Measurements from ENCODE around the gene TENT4B.

TENT4B gene

DNA sequence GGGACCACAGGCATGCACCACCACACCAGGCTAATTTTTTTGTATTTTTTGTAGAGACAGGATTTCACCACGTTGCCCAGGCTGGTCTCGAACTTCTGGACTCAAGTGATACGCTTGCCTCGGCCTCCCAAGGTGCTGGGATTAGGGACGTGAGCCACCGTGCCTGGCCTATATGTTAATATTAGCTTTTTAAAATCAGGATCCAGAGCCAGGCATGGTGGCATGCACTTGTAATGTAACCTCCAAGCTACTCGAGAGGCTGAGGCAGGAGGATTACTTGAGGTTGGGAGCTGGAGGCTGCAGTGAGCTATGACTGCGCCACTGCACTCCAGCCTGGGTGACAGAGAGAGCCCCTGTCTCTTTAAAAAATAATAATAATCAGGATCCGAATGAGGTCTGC, 104.8 kb downstream of the TENT4B start:
- H3K4me1 ChIP-seq (ENCODE audit: control insufficient read depth, insufficient read depth, low read length): peaks cover 12% of the 10 kb centered on the region
- H3K9ac ChIP-seq (ENCODE audit: low read length in 2 of 2): no peak overlapping the region
- H3K9me3 ChIP-seq (ENCODE audit: control insufficient read depth in 2 of 2, low read length in 2 of 2): no peaks in the 10 kb centered on the region
- H3K36me3 ChIP-seq (ENCODE audit: control insufficient read depth in 2 of 2, insufficient read depth in 2 of 2, low read length in 2 of 2): no peaks in the 10 kb centered on the region
- no peak overlapping the region for H3K4me3 ChIP-seq (ENCODE audit: low read length in 2 of 2)
- H3K27me3 ChIP-seq (ENCODE audit: control insufficient read depth in 1 of 2, insufficient read depth in 2 of 2, low read length in 2 of 2): no peaks in the 10 kb centered on the region
- H3K27ac ChIP-seq (ENCODE audit: low read length): no peak overlapping the region

DNA sequence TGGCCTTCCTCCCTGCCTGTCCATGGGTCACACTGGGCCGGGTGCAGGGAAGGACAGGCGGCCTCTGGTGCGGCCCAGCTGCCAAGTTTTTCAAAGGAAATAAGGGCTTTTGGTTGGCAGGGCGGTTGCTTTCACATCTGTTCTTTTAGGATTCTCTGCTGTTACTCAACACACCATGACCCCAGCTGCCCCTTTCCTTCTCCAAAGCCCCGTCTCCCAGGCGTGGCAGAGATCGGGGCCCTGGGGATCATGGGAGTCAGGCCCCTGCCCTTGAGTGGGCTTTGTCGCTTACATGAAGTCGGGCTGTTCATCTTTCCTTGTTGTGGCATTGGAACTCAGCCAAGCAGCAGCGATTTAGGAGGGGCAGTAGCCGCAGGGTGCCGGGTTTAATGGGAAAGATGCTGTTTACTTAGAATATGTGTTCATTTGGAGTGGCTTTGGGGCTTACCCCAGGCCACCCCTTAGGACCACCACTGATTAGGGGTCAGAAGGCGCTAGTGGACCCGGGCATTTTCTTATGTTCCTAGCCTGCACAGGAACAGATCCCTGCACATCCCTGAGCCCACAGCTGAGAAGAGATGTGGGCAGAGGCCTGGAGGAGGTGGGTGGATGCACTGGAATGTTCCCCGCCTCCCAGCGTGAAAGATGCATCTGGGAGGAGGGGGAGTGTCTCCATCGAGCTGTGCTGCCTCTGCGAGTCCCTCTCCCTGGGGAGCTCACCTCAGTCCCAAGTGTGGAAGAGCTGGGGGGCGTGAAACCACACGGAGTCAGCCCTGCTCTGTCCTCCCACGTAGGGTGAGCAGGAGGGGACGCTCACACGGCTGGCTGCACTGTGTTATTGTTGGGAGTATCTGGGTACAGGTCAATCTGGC, 106.5 kb downstream of the TENT4B start:
- Histone ChIP-seq H3K27me3 (ENCODE audit: control insufficient read depth in 1 of 2, insufficient read depth in 2 of 2, low read length in 2 of 2) (no peaks in the 10 kb centered on the region), H3K27ac (ENCODE audit: low read length) (no peak overlapping the region), H3K4me3 (ENCODE audit: low read length in 2 of 2) (no peak overlapping the region), H3K9me3 (ENCODE audit: control insufficient read depth in 2 of 2, low read length in 2 of 2) (no peaks in the 10 kb centered on the region), H3K4me1 (ENCODE audit: control insufficient read depth, insufficient read depth, low read length) (peaks cover 12% of the 10 kb centered on the region), H3K9ac (ENCODE audit: low read length in 2 of 2) (no peak overlapping the region), H3K36me3 (ENCODE audit: control insufficient read depth in 2 of 2, insufficient read depth in 2 of 2, low read length in 2 of 2) (no peaks in the 10 kb centered on the region)

DNA sequence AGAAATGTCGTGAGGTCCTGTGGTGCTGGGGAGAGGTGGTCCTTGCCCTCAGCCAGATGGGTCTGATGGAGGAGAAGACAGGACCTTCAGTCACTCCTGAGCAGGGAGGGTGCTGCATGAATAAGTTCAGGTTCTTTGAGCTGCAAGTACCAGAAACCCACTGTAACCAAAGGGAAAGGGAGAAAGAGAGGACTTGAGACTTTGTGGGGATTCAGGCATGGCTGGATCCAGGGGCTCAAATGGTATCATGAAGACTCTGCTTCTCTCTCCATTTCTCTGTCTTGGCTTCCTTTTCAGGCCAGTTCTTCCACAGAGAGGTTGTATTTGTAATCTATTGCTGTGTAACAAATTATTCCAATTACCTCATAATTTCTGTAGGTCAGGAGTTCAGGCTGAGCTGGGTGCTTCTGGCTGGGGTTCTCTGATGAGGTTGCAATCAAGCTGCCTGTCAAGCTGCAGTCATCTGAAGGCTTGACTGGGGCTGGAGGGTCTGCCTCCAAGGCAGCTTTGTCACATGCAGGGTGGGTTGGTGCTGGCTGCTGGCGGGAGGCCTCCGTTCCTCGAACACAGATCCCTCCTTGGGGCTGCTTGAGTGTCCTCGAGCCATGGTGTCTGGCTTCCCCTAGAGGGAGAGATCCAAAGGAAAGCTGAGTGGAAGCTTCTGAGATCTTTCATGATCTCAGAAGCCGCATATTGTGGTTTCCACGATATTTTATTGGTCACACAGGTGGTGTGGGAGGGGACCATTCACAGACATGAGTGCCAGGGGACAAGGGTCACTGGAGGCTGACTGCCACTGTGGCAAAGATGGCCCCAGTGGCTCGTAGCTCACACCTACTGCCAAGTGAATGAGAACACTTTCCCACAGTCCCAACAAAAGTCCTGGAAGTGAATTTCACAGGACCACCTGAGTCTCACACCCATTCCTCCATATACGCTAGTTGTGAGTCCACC, 107.4 kb downstream of the TENT4B start:
- Histone ChIP-seq H3K9me3 (ENCODE audit: control insufficient read depth in 2 of 2, low read length in 2 of 2) (no peaks in the 10 kb centered on the region), H3K4me1 (ENCODE audit: control insufficient read depth, insufficient read depth, low read length) (peaks cover 12% of the 10 kb centered on the region), H3K27ac (ENCODE audit: low read length) (no peak overlapping the region), H3K9ac (ENCODE audit: low read length in 2 of 2) (no peak overlapping the region), H3K36me3 (ENCODE audit: control insufficient read depth in 2 of 2, insufficient read depth in 2 of 2, low read length in 2 of 2) (no peaks in the 10 kb centered on the region), H3K4me3 (ENCODE audit: low read length in 2 of 2) (no peak overlapping the region), H3K27me3 (ENCODE audit: control insufficient read depth in 1 of 2, insufficient read depth in 2 of 2, low read length in 2 of 2) (no peaks in the 10 kb centered on the region)

DNA sequence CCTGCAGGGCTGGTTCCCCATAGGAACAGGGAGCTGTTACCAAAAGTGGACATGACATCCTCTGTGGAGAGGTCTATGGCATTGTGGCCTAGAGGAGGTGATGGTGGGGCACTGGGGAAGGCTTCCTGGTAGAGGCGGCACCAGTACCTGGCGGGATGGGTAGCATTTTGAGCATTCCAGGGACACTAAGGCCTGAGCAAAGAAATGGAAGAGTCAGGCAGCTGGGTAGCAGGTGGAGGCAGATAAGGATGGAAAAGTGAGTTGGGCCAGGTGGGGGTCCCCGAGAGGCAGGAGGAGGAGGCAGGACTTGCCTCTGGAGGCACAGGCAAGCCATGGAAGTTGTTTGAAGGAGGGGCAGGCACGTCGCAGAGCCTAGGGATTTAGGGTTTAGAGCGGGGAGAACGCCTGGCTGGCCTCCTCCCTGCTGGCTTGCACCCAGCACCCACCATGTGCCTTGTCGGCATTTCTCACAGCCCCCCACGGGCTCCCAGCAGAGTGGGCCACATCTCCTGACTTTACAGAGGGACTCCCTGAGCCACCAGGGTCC, 108.1 kb downstream of the TENT4B start:
- no peaks in the 10 kb centered on the region for H3K27me3 ChIP-seq (ENCODE audit: control insufficient read depth in 1 of 2, insufficient read depth in 2 of 2, low read length in 2 of 2)
- H3K36me3 ChIP-seq (ENCODE audit: control insufficient read depth in 2 of 2, insufficient read depth in 2 of 2, low read length in 2 of 2): no peaks in the 10 kb centered on the region
- no peak overlapping the region for H3K27ac ChIP-seq (ENCODE audit: low read length)
- H3K9ac ChIP-seq (ENCODE audit: low read length in 2 of 2): no peak overlapping the region
- H3K4me1 ChIP-seq (ENCODE audit: control insufficient read depth, insufficient read depth, low read length): peaks cover 19% of the 10 kb centered on the region
- H3K4me3 ChIP-seq (ENCODE audit: low read length in 2 of 2): no peak overlapping the region
- H3K9me3 ChIP-seq (ENCODE audit: control insufficient read depth in 2 of 2, low read length in 2 of 2): no peaks in the 10 kb centered on the region

DNA sequence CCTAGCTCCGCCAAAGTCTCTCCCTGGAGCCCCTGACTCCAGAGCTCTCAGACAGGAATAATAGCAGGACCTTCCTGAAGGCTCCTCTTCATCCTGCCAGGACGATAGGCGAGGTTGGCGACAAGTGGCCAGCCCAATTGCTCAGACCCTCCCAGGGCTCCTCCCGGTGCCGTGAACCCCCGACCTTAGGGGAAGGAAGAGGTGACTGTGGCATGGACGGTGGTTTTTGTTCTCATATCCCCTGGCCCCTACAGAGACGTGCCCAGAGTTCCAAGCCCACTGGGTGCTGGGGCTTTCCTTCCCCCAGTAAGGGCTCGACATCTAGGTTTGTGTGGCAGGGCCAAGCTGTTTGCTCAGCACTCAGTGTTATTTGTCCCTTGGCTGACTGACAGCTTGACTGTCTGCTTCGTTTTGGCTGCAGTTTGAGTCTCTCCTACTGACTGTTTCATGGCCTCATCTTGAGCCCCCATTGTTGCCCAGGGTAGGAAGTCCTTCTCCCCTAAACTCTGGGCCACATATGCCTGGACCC, 108.7 kb downstream of the TENT4B start:
- Histone ChIP-seq H3K36me3 (ENCODE audit: control insufficient read depth in 2 of 2, insufficient read depth in 2 of 2, low read length in 2 of 2) (no peaks in the 10 kb centered on the region), H3K27ac (ENCODE audit: low read length) (no peak overlapping the region), H3K9ac (ENCODE audit: low read length in 2 of 2) (no peak overlapping the region), H3K4me3 (ENCODE audit: low read length in 2 of 2) (no peak overlapping the region), H3K27me3 (ENCODE audit: control insufficient read depth in 1 of 2, insufficient read depth in 2 of 2, low read length in 2 of 2) (no peaks in the 10 kb centered on the region), H3K9me3 (ENCODE audit: control insufficient read depth in 2 of 2, low read length in 2 of 2) (no peaks in the 10 kb centered on the region), H3K4me1 (ENCODE audit: control insufficient read depth, insufficient read depth, low read length) (peaks cover 24% of the 10 kb centered on the region)

DNA sequence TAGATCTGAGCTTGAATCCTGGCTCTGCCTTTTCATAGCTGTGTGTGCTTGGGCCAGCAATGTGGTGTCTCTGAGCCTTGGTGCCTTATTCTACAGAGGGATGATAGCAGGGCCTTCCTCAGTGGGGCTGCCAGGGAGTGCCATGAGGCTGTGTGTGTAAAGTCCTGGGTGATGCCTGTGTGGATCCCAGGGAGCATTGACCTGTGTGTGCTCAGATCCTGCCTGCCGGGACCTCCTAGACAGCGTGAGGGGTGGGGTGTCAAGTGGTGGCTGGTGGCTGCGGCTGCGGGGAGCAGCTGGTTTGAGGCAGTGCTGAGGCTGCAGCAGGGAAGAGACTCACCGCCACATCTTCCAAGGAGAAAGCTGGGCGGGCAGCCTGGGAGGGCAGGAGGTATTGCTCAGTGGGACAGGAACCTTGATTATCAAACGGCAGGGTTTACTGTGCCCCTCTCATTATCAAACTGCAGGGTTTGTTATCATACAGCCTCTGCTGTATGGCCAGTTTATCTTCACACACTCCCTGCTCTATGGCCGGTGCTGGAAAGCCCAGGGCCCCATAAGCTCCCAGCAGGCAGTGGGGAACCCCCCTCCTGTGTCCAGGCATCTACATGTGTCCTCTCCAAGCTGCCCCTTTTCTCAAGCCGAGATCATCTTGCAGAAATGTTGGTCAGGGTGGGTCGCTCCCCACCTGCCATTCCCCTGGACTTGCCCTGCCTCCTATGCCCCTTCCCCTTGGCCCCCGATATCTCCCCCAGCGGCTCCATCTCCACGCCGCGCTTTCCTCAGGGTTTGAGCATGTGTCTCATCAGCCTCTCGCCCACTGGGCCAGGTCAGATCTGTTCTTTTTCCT, 110.2 kb downstream of the TENT4B start:
- no peaks in the 10 kb centered on the region for H3K9me3 ChIP-seq (ENCODE audit: control insufficient read depth in 2 of 2, low read length in 2 of 2)
- H3K27me3 ChIP-seq (ENCODE audit: control insufficient read depth in 1 of 2, insufficient read depth in 2 of 2, low read length in 2 of 2): no peaks in the 10 kb centered on the region
- H3K4me3 ChIP-seq (ENCODE audit: low read length in 2 of 2): no peak overlapping the region
- peaks cover 30% of the 10 kb centered on the region for H3K4me1 ChIP-seq (ENCODE audit: control insufficient read depth, insufficient read depth, low read length)
- no peak overlapping the region for H3K9ac ChIP-seq (ENCODE audit: low read length in 2 of 2)
- no peak overlapping the region for H3K27ac ChIP-seq (ENCODE audit: low read length)
- H3K36me3 ChIP-seq (ENCODE audit: control insufficient read depth in 2 of 2, insufficient read depth in 2 of 2, low read length in 2 of 2): no peaks in the 10 kb centered on the region

DNA sequence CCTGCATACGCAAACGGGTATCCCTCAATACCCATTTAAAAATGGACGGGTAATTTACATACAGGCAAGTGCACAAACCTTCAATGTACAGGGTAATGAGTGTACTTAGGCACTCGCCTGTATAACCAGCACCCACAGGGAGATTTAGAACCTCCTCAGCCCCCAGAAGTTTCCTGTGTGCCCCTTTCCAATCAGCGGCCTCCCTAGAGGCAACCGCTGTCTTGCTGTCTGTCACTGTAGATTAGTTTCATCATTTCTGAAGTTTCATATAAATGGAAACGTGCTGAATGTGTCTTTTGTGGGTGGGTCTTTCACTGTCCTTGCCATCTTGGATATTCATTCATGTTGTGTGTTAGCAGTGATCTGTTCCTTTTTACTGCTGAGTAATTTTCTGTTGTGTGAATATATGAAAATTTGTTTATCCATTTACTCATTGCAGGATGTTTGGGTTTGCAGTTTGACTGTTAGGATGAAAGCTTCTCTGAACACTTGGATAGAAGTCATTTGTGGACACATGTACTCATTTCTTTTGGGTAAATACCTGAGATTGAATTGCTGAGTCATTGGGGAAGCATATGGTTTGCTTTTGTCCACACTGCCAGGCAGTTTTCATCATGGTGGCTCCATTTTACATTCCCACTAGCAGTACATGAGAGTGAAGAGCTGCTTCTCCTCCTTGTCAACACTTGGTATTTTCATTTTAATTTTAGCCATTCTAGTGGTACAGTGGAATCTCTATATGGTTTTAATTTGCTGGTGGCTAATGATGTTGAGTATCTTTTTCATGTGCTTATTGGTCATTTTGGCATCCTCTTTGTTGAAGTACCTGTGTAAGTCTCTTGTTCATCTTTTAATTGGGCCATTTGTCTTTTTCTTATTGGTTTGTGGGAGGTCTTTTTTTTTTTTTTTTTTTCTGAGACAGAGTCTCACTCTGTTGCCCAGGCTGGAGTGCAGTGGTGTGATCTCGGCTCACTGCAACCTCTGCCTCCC, 111.1 kb downstream of the TENT4B start:
- H3K36me3 ChIP-seq (ENCODE audit: control insufficient read depth in 2 of 2, insufficient read depth in 2 of 2, low read length in 2 of 2): no peaks in the 10 kb centered on the region
- H3K27ac ChIP-seq (ENCODE audit: low read length): no peak overlapping the region
- H3K4me3 ChIP-seq (ENCODE audit: low read length in 2 of 2): no peak overlapping the region
- no peaks in the 10 kb centered on the region for H3K27me3 ChIP-seq (ENCODE audit: control insufficient read depth in 1 of 2, insufficient read depth in 2 of 2, low read length in 2 of 2)
- no peaks in the 10 kb centered on the region for H3K9me3 ChIP-seq (ENCODE audit: control insufficient read depth in 2 of 2, low read length in 2 of 2)
- peaks cover 28% of the 10 kb centered on the region for H3K4me1 ChIP-seq (ENCODE audit: control insufficient read depth, insufficient read depth, low read length)
- H3K9ac ChIP-seq (ENCODE audit: low read length in 2 of 2): no peak overlapping the region

DNA sequence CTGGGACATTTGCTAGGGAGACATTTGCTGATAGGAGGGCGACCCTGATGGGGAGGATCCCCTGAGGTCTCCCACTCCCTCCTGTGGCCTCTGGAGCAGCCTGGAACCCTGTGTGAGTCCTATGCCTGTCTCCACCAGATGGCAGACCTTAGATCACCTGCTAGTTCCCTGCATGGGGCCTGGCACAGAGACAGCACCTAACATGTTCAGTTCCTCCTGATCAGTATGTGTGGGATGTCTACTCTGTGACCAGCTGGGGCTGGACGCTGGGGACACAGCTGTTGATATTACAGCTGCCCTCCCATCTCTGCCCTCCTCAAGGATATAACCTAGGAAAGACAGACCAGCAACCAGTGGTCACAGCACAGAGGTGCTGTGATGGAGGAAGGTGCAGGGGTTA, 112.2 kb downstream of the TENT4B start:
- no peaks in the 10 kb centered on the region for H3K27me3 ChIP-seq (ENCODE audit: control insufficient read depth in 1 of 2, insufficient read depth in 2 of 2, low read length in 2 of 2)
- no peak overlapping the region for H3K4me3 ChIP-seq (ENCODE audit: low read length in 2 of 2)
- H3K9me3 ChIP-seq (ENCODE audit: control insufficient read depth in 2 of 2, low read length in 2 of 2): no peaks in the 10 kb centered on the region
- H3K4me1 ChIP-seq (ENCODE audit: control insufficient read depth, insufficient read depth, low read length): peaks cover 21% of the 10 kb centered on the region
- no peaks in the 10 kb centered on the region for H3K36me3 ChIP-seq (ENCODE audit: control insufficient read depth in 2 of 2, insufficient read depth in 2 of 2, low read length in 2 of 2)
- no peak overlapping the region for H3K9ac ChIP-seq (ENCODE audit: low read length in 2 of 2)
- H3K27ac ChIP-seq (ENCODE audit: low read length): no peak overlapping the region

DNA sequence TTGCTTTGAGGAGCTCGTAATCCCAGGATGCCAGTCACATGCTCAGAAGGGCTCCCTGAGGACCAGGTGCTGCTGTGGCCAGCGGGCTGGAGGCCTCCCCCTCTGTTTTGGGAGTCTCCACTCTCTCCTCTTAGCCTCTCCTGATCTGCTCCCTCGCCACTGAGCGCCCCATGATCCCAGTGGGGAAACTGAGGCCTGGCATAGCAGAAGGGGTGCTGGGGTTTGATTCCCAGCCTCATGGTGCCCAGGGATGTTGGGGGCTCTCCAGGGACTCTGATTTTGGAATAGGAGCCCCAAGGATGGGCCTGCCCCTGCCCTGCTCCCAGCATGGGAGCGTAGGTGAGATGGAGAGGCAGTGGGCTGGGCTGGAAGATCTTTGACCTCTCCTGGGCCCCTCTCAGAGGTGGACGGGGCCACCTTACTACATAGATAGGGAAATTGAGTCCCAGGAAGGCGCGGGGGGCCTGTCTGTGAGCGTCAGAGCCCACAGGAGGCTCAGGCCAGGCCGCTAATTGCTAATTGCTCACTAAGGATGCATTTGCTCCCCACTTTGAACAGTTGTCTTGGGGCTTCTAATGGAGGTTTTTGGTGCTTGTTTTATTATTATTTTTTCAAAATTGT, 112.7 kb downstream of the TENT4B start:
- no peak overlapping the region for H3K4me3 ChIP-seq (ENCODE audit: low read length in 2 of 2)
- no peaks in the 10 kb centered on the region for H3K36me3 ChIP-seq (ENCODE audit: control insufficient read depth in 2 of 2, insufficient read depth in 2 of 2, low read length in 2 of 2)
- H3K9ac ChIP-seq (ENCODE audit: low read length in 2 of 2): no peak overlapping the region
- no peaks in the 10 kb centered on the region for H3K27me3 ChIP-seq (ENCODE audit: control insufficient read depth in 1 of 2, insufficient read depth in 2 of 2, low read length in 2 of 2)
- H3K27ac ChIP-seq (ENCODE audit: low read length): peak overlapping the region; percentile 24
- no peaks in the 10 kb centered on the region for H3K9me3 ChIP-seq (ENCODE audit: control insufficient read depth in 2 of 2, low read length in 2 of 2)
- peaks cover 21% of the 10 kb centered on the region for H3K4me1 ChIP-seq (ENCODE audit: control insufficient read depth, insufficient read depth, low read length)

Data from stomach smooth muscle (tissue), 2 donors.